PFSK-1 (cell line): ENCODE results near the gene RANBP3.

Experiments used
- POLR2AphosphoS5 ChIP-seq: IDR thresholded peaks from 2 replicates; pipeline ENCODE4 v1.6.1; 2012; ENCODE audit warnings: low read depth, mild to moderate bottlenecking, control low read depth, low read length, moderate library complexity
- REST ChIP-seq, 2 experiments: IDR thresholded peaks; 2 replicates each; pipeline versions ENCODE4 v1.6.1 to v1.8.0; 2011 to 2012; ENCODE audit warnings: low read depth in 2 of 2, low read length in 2 of 2, control low read depth in 1 of 2, inconsistent platforms in 1 of 2, mild to moderate bottlenecking in 1 of 2, moderate library complexity in 1 of 2; ENCODE audit not compliant: insufficient read depth in 1 of 2
- SIN3A ChIP-seq: IDR thresholded peaks from 2 replicates; pipeline ENCODE4 v1.6.1; 2012; ENCODE audit warnings: mild to moderate bottlenecking, low read length, moderate library complexity, borderline replicate concordance; ENCODE audit not compliant: insufficient read depth

- TF ChIP-seq POLR2AphosphoS5 (no peak), SIN3A (no peak), REST (IDR thresholded peaks at IDR 0.05; ENCODE audit: insufficient read depth in 1 of 2, low read depth in 2 of 2, low read length in 2 of 2) (no peak)
Observed at GRCh38 chr19:5951338-5951861, 26.5 kb downstream of the RANBP3 start.
